ENCODE measurements around the gene PPP1R1C.

GRCh38 chr2:182068811-182069210 lies 83.2 kb downstream of the PPP1R1C start:
- TF ChIP-seq CTCF (IDR thresholded peaks at IDR 0.05) (no peak), POLR2A (IDR thresholded peaks at IDR 0.05) (no peak)
